Tibial nerve (tissue), 4 donors: Measurements from ENCODE around the gene MUSK.

Source experiments
- CTCF ChIP-seq, 5 experiments: fragments of 200-600 bp in 3 of 5; fragments of 450-650 bp in 2 of 5; sonication (generic) in 3 of 5; IDR thresholded peaks; one replicate each; pipeline ENCODE4 v1.5.1; 2016 to 2019; ENCODE audit warnings: antibody characterized with exemption in 5 of 5, mild to moderate bottlenecking in 3 of 5, moderate library complexity in 2 of 5
- EP300 ChIP-seq, 2 donors: sonication (generic); formaldehyde crosslinking; IDR thresholded peaks; one replicate each; pipeline ENCODE4 v1.6.1; 2017; ENCODE audit warnings: antibody characterized with exemption in 2 of 2, mild to moderate bottlenecking in 1 of 2
- POLR2A ChIP-seq, 2 donors: fragments of 450-650 bp; IDR thresholded peaks; one replicate each; pipeline ENCODE4 v1.6.1; 2017; ENCODE audit warnings: antibody characterized with exemption in 2 of 2, mild to moderate bottlenecking in 2 of 2, moderate library complexity in 2 of 2

DNA sequence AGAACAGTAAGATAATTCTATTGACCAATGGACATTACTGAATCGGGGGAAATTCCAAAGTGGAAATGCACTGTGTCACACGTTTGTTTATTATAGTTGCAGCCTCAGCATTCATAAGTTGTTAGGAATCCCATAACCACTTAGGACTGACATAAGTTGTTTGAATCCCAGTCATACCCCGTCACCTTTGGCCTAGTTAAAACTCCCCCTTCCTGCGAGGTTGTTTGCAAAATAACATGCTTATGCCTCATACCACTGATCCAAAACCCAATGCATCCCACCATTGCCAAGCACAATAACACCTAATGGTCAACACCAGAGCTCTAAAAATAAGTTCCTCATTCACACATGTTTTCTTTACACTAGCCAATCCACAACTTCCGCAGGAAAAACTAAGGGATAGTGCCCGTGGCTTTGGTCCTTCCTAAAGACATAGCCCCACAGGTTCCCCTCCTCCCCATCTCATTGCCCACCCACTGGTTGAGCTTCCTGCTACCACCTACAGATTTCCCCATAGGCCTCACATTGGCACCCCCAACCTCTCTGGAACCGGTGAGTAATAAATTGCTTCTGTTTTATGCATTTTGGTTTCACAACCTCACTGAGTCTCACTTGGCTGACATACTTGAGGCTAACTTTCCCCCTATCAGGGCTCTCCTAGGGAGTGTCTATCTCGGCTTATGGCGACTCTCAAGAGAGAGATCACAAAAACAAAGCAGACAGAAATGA is 42.3 kb upstream of the MUSK start:
- no peak for TF ChIP-seq CTCF (IDR thresholded peaks at IDR 0.05)
- no peak for TF ChIP-seq EP300 (IDR thresholded peaks at IDR 0.05)
- no peak for TF ChIP-seq POLR2A (IDR thresholded peaks at IDR 0.05)
